HEK293 (cell line): ENCODE results near the gene MS4A5.

Experiments
- KLF16 ChIP-seq: fragments of 450-650 bp; formaldehyde crosslinking; IDR thresholded peaks from 2 replicates; pipeline ENCODE4 v1.5.1; 2017; ENCODE audit warnings: missing biosample characterization, missing genetic modification characterization
- YY1 ChIP-seq: fragments of 450-650 bp; formaldehyde crosslinking; IDR thresholded peaks from 2 replicates; pipeline ENCODE4 v1.5.1; 2018; ENCODE audit warnings: missing biosample characterization, missing genetic modification characterization
- ZBTB7A ChIP-seq: fragments of 450-650 bp; formaldehyde crosslinking; IDR thresholded peaks from 2 replicates; pipeline ENCODE4 v1.5.1; 2016; ENCODE audit warnings: low read depth, missing biosample characterization, missing genetic modification characterization
- ZNF302 ChIP-seq: fragments of 450-650 bp; formaldehyde crosslinking; IDR thresholded peaks from 2 replicates; pipeline ENCODE4 v1.5.1; 2016; ENCODE audit warnings: missing biosample characterization, missing genetic modification characterization, low read depth
- ZNF624 ChIP-seq: fragments of 450-650 bp; formaldehyde crosslinking; IDR thresholded peaks from 2 replicates; pipeline ENCODE4 v1.5.1; 2017; ENCODE audit warnings: missing biosample characterization, missing genetic modification characterization
- ZNF670 ChIP-seq: fragments of 450-650 bp; formaldehyde crosslinking; IDR thresholded peaks from 2 replicates; pipeline ENCODE4 v1.5.1; 2016; ENCODE audit warnings: missing biosample characterization, missing genetic modification characterization, low read depth
- TF ChIP-seq, protein P1 (sequence below): fragments of 450-650 bp; formaldehyde crosslinking; IDR thresholded peaks from 2 replicates; pipeline ENCODE4 v1.5.1; 2016; ENCODE audit warnings: missing biosample characterization, missing genetic modification characterization
- TF ChIP-seq, protein P2 (sequence below): fragments of 450-650 bp; IDR thresholded peaks from 2 replicates; pipeline ENCODE4 v1.5.1; 2018; ENCODE audit warnings: missing biosample characterization, missing genetic modification characterization
- TF ChIP-seq, protein P3 (sequence below): IDR thresholded peaks from 2 replicates; pipeline ENCODE4 v1.6.1; 2011; ENCODE audit warnings: mild to moderate bottlenecking, low read depth, low read length, borderline replicate concordance

DNA sequence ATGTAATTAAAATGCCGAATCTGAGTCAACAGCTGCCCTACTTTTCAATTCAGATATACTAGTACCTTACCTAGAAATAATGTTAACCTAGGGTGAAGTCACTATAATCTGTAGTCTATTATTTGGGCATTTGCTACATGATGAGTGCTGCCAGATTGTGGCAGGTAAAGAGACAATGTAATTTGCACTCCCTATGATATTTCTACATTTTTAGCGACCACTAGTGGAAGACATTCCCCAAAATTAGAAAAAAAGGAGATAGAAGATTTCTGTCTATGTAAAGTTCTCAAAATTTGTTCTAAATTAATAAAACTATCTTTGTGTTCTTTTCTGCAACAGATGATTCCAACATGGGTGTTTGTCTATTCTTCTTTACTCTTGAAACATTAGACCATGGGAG lies 40.4 kb downstream of the MS4A5 start:
- TF ChIP-seq, protein P1, sequence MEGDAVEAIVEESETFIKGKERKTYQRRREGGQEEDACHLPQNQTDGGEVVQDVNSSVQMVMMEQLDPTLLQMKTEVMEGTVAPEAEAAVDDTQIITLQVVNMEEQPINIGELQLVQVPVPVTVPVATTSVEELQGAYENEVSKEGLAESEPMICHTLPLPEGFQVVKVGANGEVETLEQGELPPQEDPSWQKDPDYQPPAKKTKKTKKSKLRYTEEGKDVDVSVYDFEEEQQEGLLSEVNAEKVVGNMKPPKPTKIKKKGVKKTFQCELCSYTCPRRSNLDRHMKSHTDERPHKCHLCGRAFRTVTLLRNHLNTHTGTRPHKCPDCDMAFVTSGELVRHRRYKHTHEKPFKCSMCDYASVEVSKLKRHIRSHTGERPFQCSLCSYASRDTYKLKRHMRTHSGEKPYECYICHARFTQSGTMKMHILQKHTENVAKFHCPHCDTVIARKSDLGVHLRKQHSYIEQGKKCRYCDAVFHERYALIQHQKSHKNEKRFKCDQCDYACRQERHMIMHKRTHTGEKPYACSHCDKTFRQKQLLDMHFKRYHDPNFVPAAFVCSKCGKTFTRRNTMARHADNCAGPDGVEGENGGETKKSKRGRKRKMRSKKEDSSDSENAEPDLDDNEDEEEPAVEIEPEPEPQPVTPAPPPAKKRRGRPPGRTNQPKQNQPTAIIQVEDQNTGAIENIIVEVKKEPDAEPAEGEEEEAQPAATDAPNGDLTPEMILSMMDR (tag by site-specific recombination): no peak
- TF ChIP-seq ZNF670 (no peak), KLF16 (tag by site-specific recombination) (no peak), YY1 (tag by site-specific recombination) (no peak), ZNF624 (tag by site-specific recombination) (no peak), ZNF302 (no peak), ZBTB7A (tag by site-specific recombination) (no peak)
- TF ChIP-seq, protein P2, sequence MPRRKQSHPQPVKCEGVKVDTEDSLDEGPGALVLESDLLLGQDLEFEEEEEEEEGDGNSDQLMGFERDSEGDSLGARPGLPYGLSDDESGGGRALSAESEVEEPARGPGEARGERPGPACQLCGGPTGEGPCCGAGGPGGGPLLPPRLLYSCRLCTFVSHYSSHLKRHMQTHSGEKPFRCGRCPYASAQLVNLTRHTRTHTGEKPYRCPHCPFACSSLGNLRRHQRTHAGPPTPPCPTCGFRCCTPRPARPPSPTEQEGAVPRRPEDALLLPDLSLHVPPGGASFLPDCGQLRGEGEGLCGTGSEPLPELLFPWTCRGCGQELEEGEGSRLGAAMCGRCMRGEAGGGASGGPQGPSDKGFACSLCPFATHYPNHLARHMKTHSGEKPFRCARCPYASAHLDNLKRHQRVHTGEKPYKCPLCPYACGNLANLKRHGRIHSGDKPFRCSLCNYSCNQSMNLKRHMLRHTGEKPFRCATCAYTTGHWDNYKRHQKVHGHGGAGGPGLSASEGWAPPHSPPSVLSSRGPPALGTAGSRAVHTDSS (tag by site-specific recombination): no peak
- TF ChIP-seq, protein P3, sequence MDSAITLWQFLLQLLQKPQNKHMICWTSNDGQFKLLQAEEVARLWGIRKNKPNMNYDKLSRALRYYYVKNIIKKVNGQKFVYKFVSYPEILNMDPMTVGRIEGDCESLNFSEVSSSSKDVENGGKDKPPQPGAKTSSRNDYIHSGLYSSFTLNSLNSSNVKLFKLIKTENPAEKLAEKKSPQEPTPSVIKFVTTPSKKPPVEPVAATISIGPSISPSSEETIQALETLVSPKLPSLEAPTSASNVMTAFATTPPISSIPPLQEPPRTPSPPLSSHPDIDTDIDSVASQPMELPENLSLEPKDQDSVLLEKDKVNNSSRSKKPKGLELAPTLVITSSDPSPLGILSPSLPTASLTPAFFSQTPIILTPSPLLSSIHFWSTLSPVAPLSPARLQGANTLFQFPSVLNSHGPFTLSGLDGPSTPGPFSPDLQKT: no peak
